NB4 (cell line): Measurements from ENCODE around the gene FADD.
"Not testable (repeated sequence)": the region's sequence is repeated elsewhere in the genome, so short reads cannot be mapped to it uniquely, and the experiment has no call there.

Experiments
- DNase-seq: peaks from one replicate; pipeline ENCODE4 v3.0.0; 2010; ENCODE audit warnings: low read depth
- H3K4me3 ChIP-seq: one replicate; pipeline ENCODE4 v1.5.1; 2011; ENCODE audit warnings: mild to moderate bottlenecking, low read depth, low read length, moderate library complexity
- CTCF ChIP-seq: IDR thresholded peaks from one replicate; pipeline ENCODE4 v1.5.1; 2012; ENCODE audit warnings: low read depth, low read length
- MYC ChIP-seq: IDR thresholded peaks from 2 replicates; pipeline ENCODE4 v1.6.1; 2011; ENCODE audit warnings: low read depth, low read length
- POLR2A ChIP-seq: IDR thresholded peaks from 2 replicates; pipeline ENCODE4 v1.6.1; 2011; ENCODE audit warnings: mild to moderate bottlenecking; ENCODE audit not compliant: insufficient read length; ENCODE audit errors: extremely low read depth
- TF ChIP-seq, protein P1 (sequence below): IDR thresholded peaks from 2 replicates; pipeline ENCODE4 v1.6.1; 2011; ENCODE audit warnings: low read depth, low read length

The FADD gene

DNA sequence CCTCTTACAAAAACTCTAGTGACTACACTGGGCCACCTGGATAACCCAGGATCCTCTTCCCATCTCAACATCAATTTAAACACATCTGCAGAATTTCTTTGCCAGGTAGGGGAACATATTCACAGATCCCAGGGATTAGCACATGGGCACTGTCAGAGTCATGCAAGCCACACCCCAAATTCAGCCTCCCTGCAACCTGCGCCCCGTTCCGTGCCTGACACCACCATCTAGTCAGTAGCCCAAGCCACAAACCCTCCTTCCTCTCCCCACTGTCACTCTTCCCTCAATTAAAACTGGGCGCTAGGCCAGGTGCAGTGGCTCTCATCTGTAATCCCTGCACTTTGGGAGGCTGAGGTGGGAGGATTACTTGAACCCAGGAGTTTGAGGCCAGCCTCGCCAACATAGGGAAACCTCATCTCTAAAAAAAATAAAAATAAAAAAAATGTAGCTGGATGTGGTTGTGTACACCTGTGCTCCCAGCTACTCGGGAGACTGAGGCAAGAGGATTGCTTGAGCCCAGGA is 6.4 kb downstream of the FADD start:
- no peak for DNase-seq
- TF ChIP-seq MYC (no peak), CTCF (no peak), POLR2A (no peak)
- TF ChIP-seq, protein P1, sequence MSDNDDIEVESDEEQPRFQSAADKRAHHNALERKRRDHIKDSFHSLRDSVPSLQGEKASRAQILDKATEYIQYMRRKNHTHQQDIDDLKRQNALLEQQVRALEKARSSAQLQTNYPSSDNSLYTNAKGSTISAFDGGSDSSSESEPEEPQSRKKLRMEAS, result no peak
- no peak overlapping the region for H3K4me3 ChIP-seq

GRCh38 chr11:70210051-70210501 is 7.0 kb downstream of the FADD start:
- no peak overlapping the region for H3K4me3 ChIP-seq
- TF ChIP-seq, protein P1, result 0 out of 2 replicates have a peak, but pooled peaks have one; percentile 10
- TF ChIP-seq POLR2A, result no peak
- no peak for DNase-seq

DNA sequence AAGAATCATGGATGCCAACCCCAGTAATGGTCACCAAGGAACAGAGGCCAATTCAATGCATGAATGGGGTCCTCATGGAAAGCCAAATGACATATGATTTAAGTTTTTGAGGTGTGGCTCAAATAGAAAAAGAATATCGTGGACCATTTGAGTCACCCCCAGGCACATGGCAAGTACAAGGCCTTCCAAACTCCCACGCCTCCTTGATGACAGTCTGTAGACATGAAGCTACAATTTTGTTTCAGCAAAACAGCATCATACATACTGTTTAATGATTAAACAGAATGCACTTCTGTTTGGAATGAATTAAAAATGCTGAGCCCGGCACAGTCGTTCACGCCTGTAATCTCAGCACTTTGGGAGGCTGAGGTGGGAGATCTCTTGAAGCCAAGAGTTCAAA is 7.4 kb downstream of the FADD start:
- no peak overlapping the region for H3K4me3 ChIP-seq
- no peak for DNase-seq
- no peak for TF ChIP-seq MYC
- no peak for TF ChIP-seq POLR2A
- TF ChIP-seq, protein P1, result no peak
- no peak for TF ChIP-seq CTCF

DNA sequence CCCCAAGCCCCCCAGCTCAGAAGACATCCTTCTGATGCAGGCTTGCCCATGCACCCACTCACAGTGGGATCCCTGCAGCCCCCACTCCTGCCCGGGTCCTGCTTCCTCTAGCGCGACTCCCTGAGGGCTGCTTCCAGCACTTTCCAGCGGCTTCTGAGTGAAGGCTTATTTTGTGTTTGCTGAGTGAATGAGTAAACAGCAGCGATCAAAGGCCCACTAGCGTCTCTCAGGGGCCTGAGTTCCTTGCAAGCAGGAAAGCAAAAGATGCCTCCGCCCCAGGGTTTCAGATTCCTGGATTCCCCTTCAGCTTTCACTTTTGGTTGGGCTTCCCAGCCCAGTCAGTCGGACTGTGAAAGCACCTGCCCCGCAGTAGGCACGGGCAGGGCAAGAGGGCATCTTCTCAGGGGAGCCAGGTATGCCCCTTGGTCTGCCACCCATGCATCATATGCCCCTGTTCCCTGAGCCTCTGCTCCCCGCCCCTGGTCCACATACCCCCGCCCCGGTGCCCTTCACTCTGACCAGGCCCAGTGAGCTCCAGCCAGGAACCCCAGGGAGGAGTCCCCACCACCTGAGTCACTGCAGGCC is 9.2 kb downstream of the FADD start:
- no peak overlapping the region for H3K4me3 ChIP-seq
- TF ChIP-seq CTCF (no peak), POLR2A (no peak), MYC (no peak)
- TF ChIP-seq, protein P1, result no peak
- no peak for DNase-seq

DNA sequence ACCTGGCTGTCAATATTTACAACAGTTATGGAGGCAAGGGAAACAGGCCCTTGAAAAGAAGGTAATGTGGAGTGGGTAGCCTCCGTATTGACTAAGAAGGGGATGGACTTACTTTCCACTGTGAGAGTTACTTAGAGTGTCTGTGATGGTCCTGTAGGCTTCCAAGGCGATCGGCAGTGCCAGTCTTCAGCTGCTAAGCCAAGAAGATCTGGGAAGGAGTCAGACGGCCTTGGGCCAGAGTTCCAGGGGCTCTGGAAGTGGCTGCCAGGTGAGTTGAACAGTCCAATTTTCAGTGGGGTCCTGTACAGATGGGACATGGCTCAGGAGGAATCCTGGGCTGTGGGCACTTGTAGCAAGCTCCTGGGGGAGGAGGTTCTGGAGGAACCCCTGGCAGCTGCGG is 14.3 kb downstream of the FADD start:
- H3K4me3 ChIP-seq, DNase-seq: not testable (repeated sequence)

DNA sequence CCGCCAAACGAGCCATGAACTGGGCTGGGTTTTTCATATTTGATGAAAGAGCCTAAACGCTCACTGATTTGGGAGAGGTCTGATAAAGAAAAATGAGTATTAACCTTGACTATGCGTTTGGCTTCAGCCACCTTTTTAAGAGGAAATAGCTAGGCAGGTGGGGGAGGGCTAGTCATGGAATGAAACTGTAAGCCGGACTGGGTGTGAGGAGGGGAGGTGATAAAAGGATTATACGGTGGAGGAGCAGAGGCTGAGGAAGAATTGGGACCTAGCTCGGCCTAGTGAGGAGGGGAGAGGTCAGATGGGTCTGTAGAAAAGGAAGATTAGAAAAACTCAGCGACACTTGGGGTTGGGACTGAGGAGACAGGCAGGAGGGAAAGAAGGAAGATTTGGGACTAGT is 15.0 kb downstream of the FADD start:
- DNase-seq, H3K4me3 ChIP-seq: not testable (repeated sequence)

DNA sequence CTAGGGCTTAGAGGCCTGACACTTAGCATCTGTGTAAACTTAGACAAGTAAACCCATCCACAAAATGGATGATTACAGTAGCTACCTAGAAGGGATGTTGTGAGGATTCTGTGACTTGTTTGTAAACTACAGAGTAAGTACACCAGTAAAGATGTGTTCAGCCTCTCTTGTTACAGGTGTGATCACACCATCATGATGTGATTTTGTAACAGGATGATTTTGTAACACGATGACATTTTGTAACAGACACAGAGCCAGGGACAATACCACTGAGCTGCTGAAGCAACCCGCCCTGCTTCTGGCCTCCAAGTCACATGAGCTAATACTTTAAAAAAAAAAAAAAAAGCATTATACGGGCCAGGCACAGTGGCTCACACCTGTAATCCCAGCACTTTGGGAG is 17.0 kb downstream of the FADD start:
- no peak overlapping the region for H3K4me3 ChIP-seq
- no peak for TF ChIP-seq MYC
- peak; percentile 38 for DNase-seq

- TF ChIP-seq POLR2A (no peak), MYC (no peak), CTCF (no peak)
- TF ChIP-seq, protein P1, result no peak
- no peak for DNase-seq
- no peak overlapping the region for H3K4me3 ChIP-seq
Measured at GRCh38 chr11:70220920-70221319, 17.8 kb downstream of the FADD start.
